GM18867 (cell line): Measurements from ENCODE around the gene PLEKHG3.

Experiments used
- ATAC-seq: cut with Tn5 transposase; IDR thresholded peaks from one replicate; pipeline ENCODE4 v1.9.1; 2021; ENCODE audit warnings: mild to moderate bottlenecking, moderate library complexity; ENCODE audit not compliant: unreplicated experiment

The PLEKHG3 gene

DNA sequence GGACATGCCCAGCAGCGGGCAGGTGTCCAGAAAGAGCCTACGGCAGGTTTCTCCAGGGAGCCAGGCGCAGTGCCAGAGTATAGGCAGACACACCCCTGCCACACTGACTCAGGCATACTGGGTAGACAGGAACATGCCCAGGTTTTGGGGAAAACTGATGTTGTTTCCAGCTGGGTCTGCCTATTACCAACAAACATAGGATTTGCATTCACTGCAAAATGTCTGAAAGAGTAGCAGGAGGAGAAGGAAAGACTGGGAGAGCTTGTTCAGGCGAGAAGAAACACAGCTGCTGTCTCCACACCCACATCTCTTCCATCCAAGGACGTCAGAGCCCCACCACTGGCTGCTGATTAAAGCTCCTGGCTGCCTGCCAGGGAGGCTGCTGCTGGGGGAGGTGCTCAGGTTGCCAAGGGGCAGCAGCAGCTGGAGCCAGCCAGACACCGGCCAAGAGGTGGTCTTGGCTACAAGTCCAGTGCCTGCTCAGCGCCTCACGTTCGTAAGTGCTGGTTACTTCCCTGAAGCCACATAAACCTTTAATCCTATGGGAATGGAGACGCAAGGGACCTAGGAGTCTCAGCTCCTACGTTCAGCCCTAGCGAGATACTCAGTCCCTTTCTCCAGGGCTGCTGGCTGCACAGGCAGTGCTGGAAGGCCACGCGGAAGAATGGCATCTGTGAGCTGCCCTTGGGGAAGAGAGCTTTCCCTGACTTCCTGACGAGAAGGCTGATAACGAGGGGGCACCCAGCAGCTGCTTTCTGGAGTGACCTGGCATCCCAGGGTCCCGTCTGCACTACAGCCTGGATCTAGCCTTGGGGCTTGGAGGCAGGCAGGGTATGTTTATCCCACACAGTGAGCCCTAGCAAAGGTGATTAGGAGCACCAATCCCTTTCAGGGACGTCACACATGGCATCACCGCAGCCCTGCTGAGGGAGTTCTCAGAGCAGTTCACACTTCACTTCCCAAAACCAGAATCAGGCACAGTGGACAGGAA lies 58.1 kb downstream of the PLEKHG3 start:
- ATAC-seq = no peak

DNA sequence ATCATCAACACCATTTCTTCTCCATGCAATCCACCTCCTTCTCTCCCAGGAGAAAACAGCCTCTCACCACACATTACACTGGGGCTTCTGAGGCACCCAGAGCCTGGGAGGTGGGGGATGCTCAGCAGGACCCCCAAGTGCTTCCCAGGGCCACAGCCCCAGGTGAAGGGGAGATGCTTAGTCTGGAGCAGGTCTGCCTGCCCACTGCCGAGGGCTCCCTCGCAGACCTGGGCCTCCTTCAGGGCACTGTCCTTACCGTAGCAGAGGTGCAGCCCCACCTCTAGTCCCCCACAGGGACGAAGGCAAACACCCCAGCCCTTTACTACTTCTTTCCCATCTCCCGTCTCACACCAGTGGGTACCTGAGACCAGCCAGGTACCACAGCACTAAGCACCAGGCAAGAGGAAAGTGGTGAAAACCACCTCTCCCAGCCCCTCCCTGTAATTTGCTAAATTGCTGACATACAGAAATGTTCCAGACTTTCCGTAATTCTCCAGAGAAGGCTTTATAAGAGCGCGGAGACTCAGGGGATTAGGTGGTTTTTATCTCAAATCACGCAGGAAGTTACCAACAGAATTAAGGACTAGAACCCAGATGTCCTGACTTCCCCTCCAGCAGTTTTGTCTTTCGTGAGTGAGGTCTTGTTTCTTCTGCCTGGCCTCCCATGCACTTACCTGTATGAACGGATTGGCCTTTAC lies 59.0 kb downstream of the PLEKHG3 start:
- no peak for ATAC-seq

DNA sequence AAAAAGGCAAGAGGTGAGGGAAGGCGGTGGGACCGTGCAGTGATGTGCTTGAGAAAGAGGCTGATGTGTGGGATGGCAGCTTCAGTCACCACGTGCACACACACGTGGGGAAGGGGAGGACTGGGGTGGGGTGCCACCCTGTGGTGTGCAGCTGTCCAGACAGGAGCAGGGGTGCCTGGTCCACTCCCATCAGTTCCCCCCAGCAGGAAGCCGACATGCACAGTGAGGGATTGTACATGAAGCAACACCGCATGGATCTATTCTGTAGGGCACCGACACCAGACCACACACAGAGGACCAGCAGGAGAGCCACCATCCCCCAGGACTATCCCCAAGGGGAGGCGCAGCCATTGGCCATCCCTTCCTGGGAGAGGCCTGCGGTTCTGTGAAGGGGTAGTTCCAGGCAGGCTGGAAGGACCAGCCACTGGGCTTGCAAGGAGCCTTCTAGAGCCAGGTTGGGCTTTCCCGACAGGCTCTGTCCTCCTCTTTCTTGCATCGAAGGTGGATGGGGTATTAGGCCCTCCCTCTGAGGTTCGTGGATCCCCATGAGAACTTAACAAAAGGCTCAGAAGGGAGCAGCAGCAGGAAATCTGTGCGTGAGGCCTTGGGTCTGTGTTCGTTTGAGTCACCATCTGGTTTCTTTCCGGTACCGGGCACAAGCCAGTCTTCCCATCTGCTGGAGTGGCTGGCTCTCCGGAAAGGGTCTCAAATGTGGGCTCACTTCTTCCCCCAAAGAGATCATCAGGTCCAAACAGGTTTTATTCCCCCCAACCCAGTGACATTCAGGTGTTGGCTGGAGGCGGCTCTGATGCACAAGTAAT lies 59.8 kb downstream of the PLEKHG3 start:
- ATAC-seq = no peak

DNA sequence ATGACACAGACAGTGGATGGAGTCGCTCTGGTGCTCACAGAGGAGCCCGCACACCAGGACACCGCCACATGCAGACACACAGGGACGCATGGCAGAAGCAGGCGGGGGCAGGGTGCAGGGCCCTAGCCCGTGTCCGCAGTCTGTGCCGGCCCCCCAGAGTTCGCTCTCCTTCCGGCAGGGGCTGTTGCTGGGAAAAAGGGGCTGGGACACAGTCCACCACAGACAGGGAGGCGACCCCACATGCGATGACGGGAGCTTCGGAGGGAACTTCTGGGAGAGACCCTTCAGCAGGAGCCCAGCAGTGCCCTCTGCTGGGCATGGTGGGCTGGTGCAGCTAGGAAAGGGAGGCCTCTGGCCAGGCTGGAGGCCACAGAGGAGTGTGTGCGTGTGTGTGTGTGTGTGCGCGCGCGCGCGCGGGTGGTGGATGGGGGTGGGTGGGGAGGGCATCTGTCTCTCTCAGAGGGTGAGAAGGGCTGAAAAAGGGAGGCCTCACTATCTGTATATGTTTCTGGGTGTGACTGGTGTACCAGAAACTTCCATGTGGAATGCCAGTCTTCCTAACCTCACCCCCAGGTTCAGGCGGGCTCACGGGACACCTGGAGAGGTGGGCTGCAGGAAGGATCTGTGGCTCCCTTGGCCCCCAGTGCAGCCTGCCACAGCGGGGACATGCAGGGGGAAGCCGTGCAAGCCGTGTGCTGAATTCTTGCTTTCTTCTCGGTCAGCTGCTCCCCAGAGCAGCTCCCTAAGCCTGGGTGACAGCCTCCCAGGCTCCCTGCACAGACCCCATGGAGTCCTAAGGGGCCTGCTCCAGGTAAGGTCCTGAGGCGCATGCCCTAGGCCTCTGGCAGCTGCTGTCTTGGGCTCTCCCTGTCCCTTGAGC lies 60.7 kb downstream of the PLEKHG3 start:
- peak; percentile 48 for ATAC-seq

DNA sequence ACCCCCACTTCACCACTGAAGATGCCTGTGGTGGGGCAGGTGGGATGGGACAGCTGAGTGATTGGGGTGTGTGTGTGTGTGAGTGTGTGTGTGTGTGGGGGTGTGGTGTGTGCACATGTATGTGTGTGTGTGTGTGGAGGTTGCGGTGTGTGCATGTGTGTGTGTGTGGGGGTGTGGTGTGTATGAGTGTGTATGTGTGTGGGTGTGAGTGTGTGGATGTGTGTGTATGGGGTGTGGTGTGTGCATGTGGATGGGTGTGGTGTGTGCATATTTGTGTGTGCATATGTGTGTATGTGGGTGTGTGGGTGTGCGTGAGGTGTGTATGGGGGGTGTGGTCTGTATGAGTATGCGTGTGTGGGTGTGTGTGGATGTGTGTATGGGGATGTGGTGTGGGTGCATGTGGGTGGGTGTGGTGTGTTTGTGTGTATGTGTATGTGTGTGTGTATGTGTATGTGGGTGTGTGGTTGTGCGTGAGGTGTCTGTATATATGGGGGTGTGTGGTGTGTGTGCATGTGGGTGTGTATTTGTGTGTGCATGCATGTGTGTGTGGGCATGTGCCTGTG lies 61.6 kb downstream of the PLEKHG3 start:
- no peak for ATAC-seq

DNA sequence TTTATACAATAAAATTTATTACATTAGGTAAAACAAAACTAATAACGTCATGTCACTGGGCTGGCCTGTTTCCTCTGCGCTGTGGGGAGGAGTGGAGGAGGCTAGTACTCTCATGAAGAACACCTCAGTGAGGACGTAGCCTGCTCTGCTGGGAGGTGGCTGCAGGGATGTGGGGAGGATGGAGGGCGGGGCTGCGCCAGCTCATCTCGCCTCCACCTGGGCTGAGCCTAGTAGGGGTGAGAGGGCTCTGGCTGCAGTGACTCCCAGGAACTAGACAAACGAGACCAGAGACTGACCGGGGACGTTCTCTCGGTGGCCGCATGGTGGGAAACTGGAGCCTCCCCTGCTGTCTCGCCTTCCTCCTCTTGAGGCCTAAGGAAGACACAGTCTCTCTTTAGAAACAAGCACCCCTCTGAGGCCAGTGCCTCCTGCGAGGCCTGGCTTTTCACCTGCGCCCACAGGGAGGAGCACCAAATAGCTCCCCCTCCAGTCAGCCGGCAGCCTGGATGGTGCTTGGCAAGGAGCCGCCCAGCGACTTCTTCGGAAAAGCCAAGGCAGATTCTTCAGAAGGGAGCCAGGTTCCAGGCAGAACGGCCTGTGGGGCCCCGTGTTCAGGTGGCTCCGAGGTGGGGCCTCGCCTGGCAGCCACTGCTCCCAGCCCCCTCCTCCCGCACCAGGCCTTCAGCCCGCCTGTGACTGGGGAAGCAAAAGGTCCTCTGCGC lies 62.4 kb downstream of the PLEKHG3 start:
- no peak for ATAC-seq

DNA sequence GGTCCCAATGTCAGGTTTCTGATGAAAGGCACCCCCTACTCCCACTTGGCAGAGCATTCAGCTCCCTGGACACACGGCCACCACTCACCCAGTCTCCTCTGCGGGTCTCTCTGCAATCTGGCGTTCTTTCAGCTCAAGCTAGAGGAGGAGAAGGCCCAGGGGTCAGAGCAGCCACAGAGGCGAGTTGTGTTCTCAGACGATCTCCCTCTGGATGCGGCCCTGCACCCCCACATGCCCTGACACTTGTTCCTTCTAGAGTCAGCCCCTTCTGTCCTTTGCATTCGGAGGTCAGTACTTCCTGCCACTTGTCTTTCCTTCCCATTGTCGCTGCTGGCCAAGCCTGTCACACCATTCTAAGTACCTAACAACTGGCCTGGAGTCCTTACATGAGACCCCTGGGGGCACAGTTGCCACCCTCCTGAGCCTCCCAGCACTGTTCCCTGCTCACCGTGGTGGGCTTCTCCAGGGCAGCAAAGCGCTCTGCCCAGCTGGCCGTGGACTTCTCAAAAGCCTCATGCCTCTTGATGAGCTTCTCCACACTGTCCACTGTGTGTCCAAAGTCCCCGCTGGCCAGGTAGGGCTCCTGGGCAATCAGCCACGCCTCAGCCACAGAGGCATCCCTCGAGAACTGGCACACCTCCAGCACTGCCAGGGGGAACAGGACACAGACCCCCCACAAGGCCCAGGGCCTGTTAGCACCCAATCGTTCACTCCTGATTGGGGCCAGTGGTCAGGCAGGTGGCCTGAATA lies 63.2 kb downstream of the PLEKHG3 start:
- ATAC-seq = no peak

DNA sequence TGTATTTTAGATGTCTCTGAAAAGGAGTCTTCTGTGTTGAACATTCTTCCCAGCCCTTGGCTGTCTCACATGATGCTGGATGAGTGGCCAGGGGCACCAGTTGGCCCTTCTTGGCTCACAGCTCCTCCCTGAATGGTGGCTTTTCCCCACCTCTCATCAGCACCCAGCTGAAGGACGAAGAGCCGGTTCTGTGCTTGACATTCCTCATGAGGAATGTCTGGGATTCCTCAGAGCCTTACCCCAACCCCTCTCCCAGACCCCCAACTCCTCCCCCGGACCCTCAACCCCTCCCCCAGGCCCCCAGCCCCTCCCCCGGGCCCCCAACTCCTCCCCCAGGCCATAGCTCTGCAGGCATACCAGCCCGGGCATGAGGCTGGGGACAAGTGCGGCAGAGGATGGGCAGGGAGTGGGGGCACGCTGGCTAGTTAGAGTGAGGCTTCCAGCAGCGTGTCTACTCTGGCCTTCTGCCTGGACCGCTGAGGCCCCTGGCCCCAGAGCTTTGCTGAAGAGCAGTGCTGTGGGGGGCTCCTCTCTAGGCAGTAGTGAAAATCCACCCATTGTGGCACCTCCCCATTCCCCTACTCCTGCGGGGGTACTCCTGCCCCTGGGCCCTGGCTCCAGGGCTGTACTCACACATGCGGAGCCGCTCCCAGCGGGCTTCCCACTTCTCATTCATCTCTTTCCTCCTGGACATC lies 64.3 kb downstream of the PLEKHG3 start:
- no peak for ATAC-seq

DNA sequence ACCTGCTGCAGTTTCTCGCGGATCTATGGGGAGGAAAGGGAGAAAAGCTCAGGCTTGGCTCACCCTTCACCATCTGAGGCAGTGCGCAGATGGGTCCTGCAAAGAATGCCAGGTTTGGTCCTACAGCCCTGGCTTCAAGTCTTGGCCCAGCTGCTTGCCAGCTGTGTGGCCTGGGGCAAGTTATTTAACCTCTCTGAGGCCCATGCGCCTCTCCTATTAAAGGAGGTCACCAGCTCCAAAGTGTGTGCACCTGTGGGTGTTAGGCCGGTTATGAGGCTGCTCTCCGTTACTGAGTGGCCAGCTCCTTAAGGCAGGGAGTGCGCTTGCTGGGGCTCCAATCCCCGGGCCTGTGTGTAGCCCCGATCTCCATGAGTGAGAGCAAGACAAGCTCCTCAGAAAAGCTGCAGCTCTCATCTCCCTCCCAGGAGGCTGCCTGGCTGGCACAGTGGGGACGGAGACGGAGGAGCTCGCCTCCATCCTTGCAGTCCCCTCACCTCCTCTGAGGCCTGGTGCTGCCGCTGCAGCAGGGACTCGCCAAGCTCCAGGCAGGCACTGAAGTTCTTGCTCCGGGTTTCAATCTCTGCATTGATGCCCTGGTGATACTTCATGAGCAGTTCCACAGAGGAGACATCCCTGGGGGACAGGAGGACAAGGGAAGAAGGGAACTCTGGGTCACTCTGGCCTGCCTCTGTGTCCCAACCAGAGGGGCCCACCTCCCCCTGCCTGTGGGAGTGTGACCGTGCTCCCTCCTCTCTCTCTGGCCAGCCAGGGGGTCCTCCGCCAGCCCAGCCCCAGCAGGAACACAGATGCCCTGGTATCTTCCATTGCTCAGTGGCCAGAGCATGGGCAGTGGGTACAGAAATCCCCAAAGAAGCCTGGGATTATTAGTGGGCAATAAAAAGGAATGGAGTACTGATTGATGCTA lies 65.1 kb downstream of the PLEKHG3 start:
- ATAC-seq = no peak

DNA sequence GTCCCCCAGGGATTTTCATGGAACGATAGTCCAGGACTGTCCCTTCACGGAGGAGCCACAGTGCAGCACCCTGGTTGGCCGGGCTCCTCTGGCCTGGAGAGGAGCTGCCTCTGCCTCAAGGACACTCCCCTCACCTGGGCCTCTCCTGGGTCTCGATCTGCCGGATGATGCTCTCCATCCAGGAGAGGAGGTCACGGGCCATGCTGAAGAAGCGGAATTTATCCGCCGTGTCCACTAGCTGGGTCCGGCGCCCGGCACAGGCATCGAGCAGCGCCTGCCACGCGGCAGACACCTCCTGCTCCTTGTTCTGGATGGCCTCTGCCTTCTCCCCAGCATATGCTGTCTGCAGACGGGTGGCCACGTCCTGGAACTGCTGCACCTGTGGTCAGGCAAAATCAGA lies 66.5 kb downstream of the PLEKHG3 start:
- ATAC-seq = no peak

DNA sequence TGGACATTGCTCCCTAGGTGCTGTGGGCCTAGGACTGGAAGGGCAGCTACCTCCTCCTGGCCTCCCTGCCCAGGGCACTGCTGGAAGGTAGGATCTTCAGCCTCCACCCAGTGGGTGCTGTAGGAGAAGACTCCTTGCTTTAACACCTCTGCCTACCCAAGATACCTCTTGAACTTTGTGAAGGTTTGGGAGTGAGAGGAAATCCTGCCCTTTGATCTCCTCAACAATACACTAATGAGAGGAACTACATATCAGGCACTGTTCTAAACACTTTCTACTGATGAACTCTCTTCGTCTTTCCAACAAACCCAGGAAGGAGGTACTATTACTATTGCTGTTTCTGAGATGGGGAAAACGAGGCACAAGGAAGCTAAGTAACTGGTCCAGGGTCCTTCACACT lies 66.9 kb downstream of the PLEKHG3 start:
- no peak for ATAC-seq

DNA sequence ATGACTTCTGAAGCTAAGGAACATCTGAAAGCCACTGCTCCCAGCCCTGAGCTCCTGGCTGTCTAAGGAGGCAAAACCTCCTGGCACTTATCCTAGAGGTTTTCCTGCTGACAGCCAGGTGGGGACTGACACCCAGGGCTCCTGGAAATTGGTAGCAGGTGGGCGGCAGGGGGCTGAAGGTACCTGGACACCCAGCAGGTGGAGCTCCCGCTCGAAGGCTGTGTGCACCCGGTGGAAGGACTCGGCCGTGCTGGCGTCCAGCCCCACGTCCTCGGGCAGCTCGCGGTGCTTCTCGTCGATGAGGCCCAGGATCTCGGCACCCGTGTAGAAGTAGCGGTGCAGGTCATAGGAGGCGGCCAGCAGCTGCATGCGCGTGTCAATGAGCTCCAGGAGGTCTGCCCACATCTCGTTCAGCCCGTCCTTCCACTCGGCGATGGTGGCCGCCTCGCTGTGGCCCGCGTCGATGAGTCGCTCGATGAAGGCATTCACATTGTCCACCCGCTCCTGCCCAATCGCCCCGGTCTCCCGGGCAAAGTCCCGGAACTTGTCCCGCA lies 68.2 kb downstream of the PLEKHG3 start:
- no peak for ATAC-seq

DNA sequence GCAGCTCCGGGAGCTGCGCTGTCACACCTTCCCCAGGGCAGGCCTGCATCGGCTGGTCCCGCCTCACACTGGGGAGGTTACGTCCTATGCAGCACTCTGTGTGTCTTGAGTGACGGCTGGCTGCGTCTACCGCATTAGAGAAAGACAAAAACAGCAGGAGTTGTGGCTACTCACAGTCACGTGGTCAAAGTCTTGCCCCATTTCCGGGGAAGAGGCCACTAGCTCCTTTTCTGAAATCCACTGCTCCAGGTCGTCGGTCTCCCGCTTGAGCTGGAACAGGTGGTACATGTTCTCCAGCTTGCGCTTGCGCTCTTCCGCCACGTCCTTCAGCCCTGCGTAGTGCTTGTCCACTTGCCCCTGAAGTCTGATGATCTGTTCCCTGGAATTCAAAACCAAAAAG lies 68.8 kb downstream of the PLEKHG3 start:
- no peak for ATAC-seq

DNA sequence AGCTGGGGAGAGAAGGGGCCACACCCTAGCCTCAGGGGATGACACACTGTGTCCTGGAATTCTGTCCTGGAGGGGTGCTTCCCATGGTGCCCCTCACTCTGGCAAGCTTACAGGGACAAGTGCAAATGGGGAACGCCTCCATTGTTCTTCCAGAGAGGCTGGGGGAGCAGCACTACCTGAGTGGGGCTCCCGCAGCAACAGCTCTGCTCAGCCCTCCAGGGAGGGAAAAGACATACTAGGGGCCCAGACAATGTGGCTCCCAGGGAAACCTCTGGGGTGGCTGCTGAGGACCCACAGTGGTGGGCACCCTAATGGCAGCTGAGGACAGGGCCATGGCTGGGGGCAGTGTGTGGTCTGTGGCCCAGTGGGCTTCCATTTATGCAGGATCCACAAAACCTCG lies 69.4 kb downstream of the PLEKHG3 start:
- no peak for ATAC-seq

DNA sequence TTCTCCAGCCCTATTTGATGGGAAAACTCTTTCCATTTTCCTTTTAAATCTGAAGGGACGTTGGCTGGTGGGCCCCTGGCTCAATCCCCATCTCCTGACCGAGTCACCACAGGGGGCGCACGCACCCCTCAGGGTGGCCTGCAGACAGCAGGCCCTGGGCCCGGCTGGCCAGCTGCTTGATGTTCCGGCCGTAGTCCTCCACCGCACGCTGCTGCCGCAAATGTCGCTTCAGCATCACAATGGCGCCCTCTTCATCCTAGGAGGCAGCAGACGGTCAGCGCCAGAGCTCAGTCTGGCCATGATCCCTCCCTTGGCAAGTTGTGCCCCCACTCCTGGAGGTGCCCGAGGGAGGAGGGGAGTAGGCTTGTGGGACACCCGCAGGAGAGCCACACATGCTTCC lies 70.0 kb downstream of the PLEKHG3 start:
- ATAC-seq = no peak

DNA sequence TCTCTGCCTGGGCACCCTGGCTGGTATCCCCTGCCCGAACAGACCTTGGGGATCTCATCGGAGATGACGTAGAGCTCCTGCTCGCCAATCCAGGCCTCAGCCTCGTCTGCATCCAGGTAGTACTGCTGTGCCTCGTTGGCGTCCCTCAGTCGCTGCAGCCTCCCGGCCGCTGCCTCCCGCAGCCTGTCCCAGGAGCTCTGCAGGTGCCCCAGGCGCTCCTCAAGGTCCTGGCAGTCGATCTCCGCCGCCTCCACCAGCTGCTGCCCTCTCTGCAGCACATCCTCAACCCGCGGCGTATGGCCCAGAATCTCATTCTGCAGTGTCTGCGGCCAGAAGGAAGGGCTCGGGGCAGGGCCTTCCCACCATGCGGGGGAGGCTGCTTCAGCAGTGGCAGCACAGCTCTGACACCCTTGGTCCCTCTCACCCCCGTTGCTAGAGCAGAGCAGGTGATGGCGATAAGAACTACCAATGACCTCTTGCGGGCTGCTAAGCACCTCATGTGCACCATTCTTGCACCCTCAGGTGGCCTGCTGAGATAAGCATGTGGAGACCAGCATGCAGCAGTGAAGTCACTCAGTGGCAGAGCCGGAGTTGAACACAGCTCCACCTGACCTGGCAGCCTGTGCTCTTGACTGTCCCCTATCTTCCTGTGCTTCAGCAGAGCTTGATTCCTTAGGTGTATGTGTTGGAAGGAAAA lies 71.0 kb downstream of the PLEKHG3 start:
- ATAC-seq = no peak
